GM20431 (cell line): Measurements from ENCODE around the gene ANK3.

ENCODE experiments used
- in situ Hi-C: fragments of 300-500 bp; cut with MseI, MboI; formaldehyde crosslinking; loops from one replicate; pipeline ENCODE4 v1.15.0; 2020; ENCODE audit warnings: low sequenced_read_pairs; ENCODE audit not compliant: unreplicated experiment

The ANK3 gene

GRCh38 chr10:60155943-60156683 is 233.6 kb downstream of the ANK3 start:
- in situ Hi-C loops = no loop called here

GRCh38 chr10:60155099-60155877 is 234.4 kb downstream of the ANK3 start:
- in situ Hi-C loops = no loop called here

GRCh38 chr10:60149003-60149402 is 240.7 kb downstream of the ANK3 start:
- in situ Hi-C loops = no loop called here

- in situ Hi-C loops = no loop called here
Observed at GRCh38 chr10:60148266-60148840, 241.3 kb downstream of the ANK3 start.

- in situ Hi-C loops = no loop called here
Observed at GRCh38 chr10:60147576-60148265, 242.0 kb downstream of the ANK3 start.

- in situ Hi-C loops = no loop called here
Observed at GRCh38 chr10:60147025-60147424, 242.7 kb downstream of the ANK3 start.

- in situ Hi-C loops = no loop called here
Observed at GRCh38 chr10:60144099-60144498, 245.6 kb downstream of the ANK3 start.

GRCh38 chr10:60142736-60143135 is 246.9 kb downstream of the ANK3 start:
- in situ Hi-C loops = no loop called here

- in situ Hi-C loops = no loop called here
Observed at GRCh38 chr10:60141896-60142559, 247.6 kb downstream of the ANK3 start.

- in situ Hi-C loops = no loop called here
Observed at GRCh38 chr10:60140651-60141632, 248.7 kb downstream of the ANK3 start.

GRCh38 chr10:60139798-60140566 is 249.7 kb downstream of the ANK3 start:
- in situ Hi-C loops = no loop called here

GRCh38 chr10:60139290-60139689 is 250.4 kb downstream of the ANK3 start:
- in situ Hi-C loops = no loop called here

- in situ Hi-C loops = no loop called here
Observed at GRCh38 chr10:60138842-60139241, 250.8 kb downstream of the ANK3 start.

- in situ Hi-C loops = no loop called here
Observed at GRCh38 chr10:60138026-60138425, 251.6 kb downstream of the ANK3 start.

GRCh38 chr10:60137292-60137992 is 252.2 kb downstream of the ANK3 start:
- in situ Hi-C loops = no loop called here

GRCh38 chr10:60135020-60135419 is 254.7 kb downstream of the ANK3 start:
- in situ Hi-C loops = no loop called here

- in situ Hi-C loops = no loop called here
Observed at GRCh38 chr10:60134548-60134947, 255.1 kb downstream of the ANK3 start.

- in situ Hi-C loops = no loop called here
Observed at GRCh38 chr10:60130130-60130579, 259.5 kb downstream of the ANK3 start.
